Neural cell (in vitro differentiated cells): ENCODE results near the gene VWA3A.

Experiments used
- CTCF ChIP-seq: fragments of 450-650 bp; IDR thresholded peaks from 2 replicates; pipeline ENCODE4 v1.5.1; 2014; ENCODE audit warnings: antibody characterized with exemption, mild to moderate bottlenecking, moderate library complexity; ENCODE audit not compliant: poor library complexity, severe bottlenecking
- EP300 ChIP-seq: fragments of 450-650 bp; conservative IDR thresholded peaks from 2 replicates; pipeline ENCODE4 v1.6.1; 2014; ENCODE audit warnings: antibody characterized with exemption, mild to moderate bottlenecking, moderate library complexity; ENCODE audit not compliant: poor library complexity, severe bottlenecking
- EZH2 ChIP-seq: fragments of 200-600, 300-800 bp; shearing (Covaris generic), sonication (generic); IDR thresholded peaks from 2 replicates; pipeline ENCODE4 v1.6.1; 2014; ENCODE audit warnings: antibody characterized with exemption, low read length, borderline replicate concordance, mild to moderate bottlenecking; ENCODE audit not compliant: insufficient read depth, poor library complexity, severe bottlenecking
- MXI1 ChIP-seq: fragments of 450-650 bp; conservative IDR thresholded peaks from 2 replicates; pipeline ENCODE4 v1.6.1; 2014; ENCODE audit warnings: antibody characterized with exemption, mild to moderate bottlenecking; ENCODE audit not compliant: poor library complexity, severe bottlenecking
- POLR2AphosphoS5 ChIP-seq: IDR thresholded peaks from 2 replicates; pipeline ENCODE4 v1.6.1; 2012
- RAD21 ChIP-seq: fragments of 450-650 bp; conservative IDR thresholded peaks from 2 replicates; pipeline ENCODE4 v1.6.1; 2014; ENCODE audit warnings: antibody characterized with exemption, mild to moderate bottlenecking, moderate library complexity
- REST ChIP-seq: IDR thresholded peaks from 2 replicates; pipeline ENCODE4 v1.6.1; 2012; ENCODE audit warnings: borderline replicate concordance
- SMC3 ChIP-seq: fragments of 450-650 bp; conservative IDR thresholded peaks from 2 replicates; pipeline ENCODE4 v1.6.1; 2014; ENCODE audit warnings: antibody characterized with exemption, mild to moderate bottlenecking, moderate library complexity; ENCODE audit not compliant: poor library complexity
- TAF1 ChIP-seq: IDR thresholded peaks from 2 replicates; pipeline ENCODE4 v1.6.1; 2012; ENCODE audit warnings: low read depth

- TF ChIP-seq CTCF (no peak), REST (no peak), EZH2 (no peak), RAD21 (no peak), EP300 (no peak), TAF1 (no peak), POLR2AphosphoS5 (no peak), MXI1 (no peak), SMC3 (no peak)
Observed at GRCh38 chr16:22191532-22192260, 99.4 kb downstream of the VWA3A start.
